ENCODE data around the gene LIMD2. TPM values are rescaled to one million over a fixed set of nuclear protein-coding genes. Genes with fewer than 3 reads are reported as not detected.

Gene LIMD2
- total RNA-seq, 2 donors from 2014 or later = 2.7 to 5.6 TPM

GRCh38 chr17:63682981-63683380, 16.9 kb downstream of the LIMD2 start:
- no peaks in the 10 kb centered on the region for H3K9me3 ChIP-seq
- DNase-seq (ENCODE audit: low spot score) = no peak
- H3K4me1 ChIP-seq = peaks cover 0 to 23% of the 10 kb centered on the region in 2 donors
- H3K36me3 ChIP-seq = peaks cover 43% of the 10 kb centered on the region
- TF ChIP-seq, protein P1, sequence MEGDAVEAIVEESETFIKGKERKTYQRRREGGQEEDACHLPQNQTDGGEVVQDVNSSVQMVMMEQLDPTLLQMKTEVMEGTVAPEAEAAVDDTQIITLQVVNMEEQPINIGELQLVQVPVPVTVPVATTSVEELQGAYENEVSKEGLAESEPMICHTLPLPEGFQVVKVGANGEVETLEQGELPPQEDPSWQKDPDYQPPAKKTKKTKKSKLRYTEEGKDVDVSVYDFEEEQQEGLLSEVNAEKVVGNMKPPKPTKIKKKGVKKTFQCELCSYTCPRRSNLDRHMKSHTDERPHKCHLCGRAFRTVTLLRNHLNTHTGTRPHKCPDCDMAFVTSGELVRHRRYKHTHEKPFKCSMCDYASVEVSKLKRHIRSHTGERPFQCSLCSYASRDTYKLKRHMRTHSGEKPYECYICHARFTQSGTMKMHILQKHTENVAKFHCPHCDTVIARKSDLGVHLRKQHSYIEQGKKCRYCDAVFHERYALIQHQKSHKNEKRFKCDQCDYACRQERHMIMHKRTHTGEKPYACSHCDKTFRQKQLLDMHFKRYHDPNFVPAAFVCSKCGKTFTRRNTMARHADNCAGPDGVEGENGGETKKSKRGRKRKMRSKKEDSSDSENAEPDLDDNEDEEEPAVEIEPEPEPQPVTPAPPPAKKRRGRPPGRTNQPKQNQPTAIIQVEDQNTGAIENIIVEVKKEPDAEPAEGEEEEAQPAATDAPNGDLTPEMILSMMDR (IDR thresholded peaks at IDR 0.05) = no peak
- no peak overlapping the region for H3K4me3 ChIP-seq
- no peak overlapping the region for H3K27ac ChIP-seq
- H3K27me3 ChIP-seq = no peaks in the 10 kb centered on the region

DNA sequence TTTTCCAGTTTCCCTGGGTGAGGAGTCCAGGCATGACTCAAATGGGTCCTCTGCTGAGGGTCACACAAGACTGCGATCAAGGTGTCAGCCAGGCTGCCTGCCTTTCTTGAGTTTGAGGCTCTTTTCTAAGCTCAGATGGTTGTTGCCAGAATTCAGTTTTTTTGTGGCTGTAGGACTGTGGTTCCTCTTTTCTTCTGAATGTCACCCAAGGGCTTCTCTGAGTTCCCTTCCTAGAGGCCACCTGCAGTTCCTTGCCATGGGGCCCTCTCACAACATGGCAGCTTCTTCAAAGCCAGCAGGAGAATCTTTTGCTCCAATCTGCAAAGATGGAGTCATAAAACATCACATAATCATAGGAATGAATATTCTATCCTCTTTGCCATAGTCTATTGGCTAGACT, 17.5 kb downstream of the LIMD2 start:
- H3K4me3 ChIP-seq = no peak overlapping the region
- H3K9me3 ChIP-seq = no peaks in the 10 kb centered on the region
- peaks cover 42% of the 10 kb centered on the region for H3K36me3 ChIP-seq
- H3K4me1 ChIP-seq = peaks cover 0 to 28% of the 10 kb centered on the region in 2 donors
- H3K27me3 ChIP-seq = no peaks in the 10 kb centered on the region
- no peak for DNase-seq (ENCODE audit: low spot score)
- no peak overlapping the region for H3K27ac ChIP-seq
- TF ChIP-seq, protein P1 (IDR thresholded peaks at IDR 0.05) = no peak

DNA sequence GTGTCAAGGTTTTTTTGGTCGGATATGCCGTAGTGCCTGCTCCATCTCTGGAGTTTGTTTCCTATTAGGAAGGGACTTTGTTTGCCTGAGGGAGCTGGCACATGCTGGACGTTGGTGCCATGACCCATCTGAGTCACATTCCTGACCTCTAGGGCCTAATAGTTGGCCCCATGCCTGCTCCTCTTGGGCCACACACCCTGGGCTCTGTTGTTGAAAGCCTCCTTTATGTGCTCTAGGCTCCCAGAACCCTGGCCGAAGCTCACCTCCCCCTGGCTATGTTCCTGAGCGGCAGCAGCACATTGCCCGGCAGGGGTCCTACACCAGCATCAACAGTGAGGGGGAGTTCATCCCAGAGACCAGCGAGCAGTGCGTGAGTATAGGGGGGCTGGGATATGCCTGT, 18.4 kb downstream of the LIMD2 start:
- H3K27ac ChIP-seq = no peak overlapping the region
- no peaks in the 10 kb centered on the region for H3K27me3 ChIP-seq
- H3K4me3 ChIP-seq = no peak overlapping the region
- peaks cover 0 to 37% of the 10 kb centered on the region in 2 donors for H3K4me1 ChIP-seq
- DNase-seq (ENCODE audit: low spot score) = no peak
- H3K9me3 ChIP-seq = no peaks in the 10 kb centered on the region
- TF ChIP-seq, protein P1 (IDR thresholded peaks at IDR 0.05) = no peak
- peaks cover 45% of the 10 kb centered on the region for H3K36me3 ChIP-seq

- no peaks in the 10 kb centered on the region for H3K27me3 ChIP-seq
- TF ChIP-seq, protein P1 (IDR thresholded peaks at IDR 0.05) = no peak
- H3K27ac ChIP-seq = no peak overlapping the region
- H3K4me3 ChIP-seq = no peak overlapping the region
- DNase-seq (ENCODE audit: low spot score) = no peak
- H3K36me3 ChIP-seq = peaks cover 37% of the 10 kb centered on the region
- no peaks in the 10 kb centered on the region for H3K9me3 ChIP-seq
- H3K4me1 ChIP-seq = peaks cover 0 to 45% of the 10 kb centered on the region in 2 donors
Measured at GRCh38 chr17:63680700-63681099, 19.2 kb downstream of the LIMD2 start.

DNA sequence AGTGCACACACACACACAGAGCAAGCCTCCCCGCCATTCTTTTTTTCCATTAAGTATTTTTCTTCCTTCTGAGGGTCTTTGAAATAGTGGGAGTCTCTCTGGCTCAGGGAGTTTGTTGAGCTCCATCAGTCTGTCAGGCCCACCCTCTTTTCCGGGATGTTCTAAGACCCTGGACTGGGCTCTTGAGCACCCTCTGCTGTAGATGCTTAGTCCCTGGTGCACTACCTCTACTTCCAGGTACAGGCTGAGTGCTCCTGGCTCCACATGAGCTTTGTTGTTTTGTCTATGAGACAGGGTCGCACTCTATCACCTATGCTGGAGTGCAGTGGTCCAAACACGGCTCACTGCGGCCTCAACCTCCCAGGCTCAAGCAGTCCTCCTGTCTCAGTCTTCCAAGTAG, 20.7 kb downstream of the LIMD2 start:
- H3K27ac ChIP-seq = no peak overlapping the region
- H3K4me1 ChIP-seq = peaks cover 0 to 51% of the 10 kb centered on the region in 2 donors
- TF ChIP-seq, protein P1 (IDR thresholded peaks at IDR 0.05) = no peak
- DNase-seq (ENCODE audit: low spot score) = no peak
- no peak overlapping the region for H3K4me3 ChIP-seq
- H3K27me3 ChIP-seq = no peaks in the 10 kb centered on the region
- H3K9me3 ChIP-seq = no peaks in the 10 kb centered on the region
- peaks cover 28% of the 10 kb centered on the region for H3K36me3 ChIP-seq

GRCh38 chr17:63676584-63676983, 23.3 kb downstream of the LIMD2 start:
- TF ChIP-seq, protein P1 (IDR thresholded peaks at IDR 0.05) = no peak
- DNase-seq (ENCODE audit: low spot score) = no peak
- H3K9me3 ChIP-seq = no peaks in the 10 kb centered on the region
- peak overlapping the region in 1 of 2 donors; percentile 72 for H3K27ac ChIP-seq
- peaks cover 23% of the 10 kb centered on the region for H3K36me3 ChIP-seq
- no peak overlapping the region for H3K4me3 ChIP-seq
- peaks cover 0 to 55% of the 10 kb centered on the region in 2 donors for H3K4me1 ChIP-seq
- no peaks in the 10 kb centered on the region for H3K27me3 ChIP-seq
